ENCODE results near the gene AIF1. TPM values are rescaled to one million over a fixed set of nuclear protein-coding genes. Genes with fewer than 3 reads are reported as not detected.
A peak's percentile ranks its signal among the peaks of the same experiment; 100 is the strongest.

The AIF1 gene
- total RNA-seq: not detected in 2 replicates

DNA sequence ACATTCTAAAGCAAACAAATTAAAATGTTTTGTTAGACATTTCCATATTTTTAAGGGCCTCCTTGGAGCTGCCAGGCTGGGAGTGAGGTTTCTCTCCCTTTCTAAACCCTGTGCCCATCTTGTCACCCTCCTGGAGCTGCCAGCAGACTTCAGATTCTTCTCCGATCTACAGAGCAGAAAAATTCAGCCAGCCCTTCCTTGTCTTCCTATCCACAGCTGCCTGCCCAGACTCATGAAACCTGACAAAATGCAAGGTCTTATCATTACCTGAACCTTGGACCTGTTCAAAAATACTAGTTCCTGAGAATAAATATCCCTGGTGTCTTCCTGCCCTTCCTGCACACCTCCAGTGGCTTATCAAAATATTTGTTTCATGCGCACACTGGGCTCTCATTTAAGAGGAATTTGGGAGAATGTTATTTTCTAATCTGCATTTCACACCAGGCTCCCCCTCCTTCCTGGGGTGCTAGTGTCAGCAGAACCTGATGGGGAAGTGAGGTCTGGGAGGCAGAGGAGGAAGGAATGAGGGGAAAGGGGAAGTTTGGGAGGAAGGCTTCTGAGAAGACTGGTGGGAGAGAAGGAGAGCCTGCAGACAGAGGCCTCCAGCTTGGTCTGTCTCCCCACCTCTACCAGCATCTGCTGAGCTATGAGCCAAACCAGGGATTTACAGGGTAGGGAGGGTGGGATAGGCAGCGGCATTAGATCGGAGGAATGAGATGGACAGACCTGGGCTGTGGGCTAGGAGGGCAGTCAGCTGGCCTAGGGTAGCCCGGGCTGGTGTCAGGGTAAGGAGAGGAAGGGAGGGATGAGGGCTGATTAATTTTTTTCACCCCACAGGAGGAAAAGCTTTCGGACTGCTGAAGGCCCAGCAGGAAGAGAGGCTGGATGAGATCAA is at the start of gene AIF1:
Gene AIF1, plus strand, starts transcription at position 551 of the 895 bp plus-strand sequence. Its CDS starts 96 bp downstream, at position 647.
- DNase-seq (ENCODE audit: low read depth in 2 of 2): no peak

DNA sequence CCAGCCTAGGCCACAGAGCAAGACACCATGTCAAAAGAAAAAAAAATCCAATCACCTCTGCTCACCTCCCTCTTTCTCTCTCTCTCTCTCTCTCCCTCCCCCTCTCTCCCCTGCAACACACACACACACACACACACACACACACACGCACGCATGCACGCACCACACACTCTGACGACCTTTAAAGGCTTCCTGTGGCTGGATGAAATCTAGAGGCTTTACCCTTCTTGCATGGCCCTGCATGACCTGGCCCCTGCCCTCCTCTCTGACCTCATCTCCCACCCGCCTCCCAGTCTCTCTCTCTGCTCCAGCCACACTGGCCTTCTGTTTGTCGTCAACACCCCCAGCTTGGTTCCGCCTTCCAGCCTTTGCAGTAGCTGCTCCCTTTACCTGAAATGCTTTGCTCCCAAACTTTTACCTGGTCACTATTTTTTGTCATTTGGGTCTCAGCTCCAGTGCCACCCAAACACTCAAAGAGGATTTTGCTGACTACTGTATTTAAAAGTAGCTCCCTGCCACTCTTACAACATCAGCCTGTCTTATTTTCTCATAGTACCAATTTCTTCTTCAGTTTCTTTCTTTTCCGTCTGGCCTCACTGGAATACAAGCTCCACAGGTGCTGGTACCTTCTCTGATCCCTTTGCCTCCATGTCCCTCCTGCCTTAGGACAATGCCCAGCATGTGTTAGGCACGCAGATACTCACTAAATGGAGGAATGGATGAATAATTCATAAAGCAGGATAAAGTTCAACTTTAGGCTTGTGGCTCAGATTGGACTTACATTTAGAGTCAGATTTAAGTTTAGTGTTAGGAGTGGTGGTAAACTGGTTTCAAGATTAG is 47.3 kb upstream of the AIF1 start:
- no peak for DNase-seq (ENCODE audit: low read depth in 2 of 2)

GRCh38 chr6:31568537-31568961 is 46.5 kb upstream of the AIF1 start:
- no peak for DNase-seq (ENCODE audit: low read depth in 2 of 2)

GRCh38 chr6:31569861-31570536 is 45.0 kb upstream of the AIF1 start:
- DNase-seq (ENCODE audit: low read depth in 2 of 2): no peak

GRCh38 chr6:31572041-31572911 is 42.8 kb upstream of the AIF1 start, which contains the start of gene LTA:
Gene LTA, plus strand, starts transcription at chr6:31572289. Its CDS starts 454 bp downstream, at chr6:31572743.
- DNase-seq (ENCODE audit: low read depth in 2 of 2): no peak

- DNase-seq (ENCODE audit: low read depth in 2 of 2): no peak
Observed at GRCh38 chr6:31573239-31574105, 41.6 kb upstream of the AIF1 start.

DNA sequence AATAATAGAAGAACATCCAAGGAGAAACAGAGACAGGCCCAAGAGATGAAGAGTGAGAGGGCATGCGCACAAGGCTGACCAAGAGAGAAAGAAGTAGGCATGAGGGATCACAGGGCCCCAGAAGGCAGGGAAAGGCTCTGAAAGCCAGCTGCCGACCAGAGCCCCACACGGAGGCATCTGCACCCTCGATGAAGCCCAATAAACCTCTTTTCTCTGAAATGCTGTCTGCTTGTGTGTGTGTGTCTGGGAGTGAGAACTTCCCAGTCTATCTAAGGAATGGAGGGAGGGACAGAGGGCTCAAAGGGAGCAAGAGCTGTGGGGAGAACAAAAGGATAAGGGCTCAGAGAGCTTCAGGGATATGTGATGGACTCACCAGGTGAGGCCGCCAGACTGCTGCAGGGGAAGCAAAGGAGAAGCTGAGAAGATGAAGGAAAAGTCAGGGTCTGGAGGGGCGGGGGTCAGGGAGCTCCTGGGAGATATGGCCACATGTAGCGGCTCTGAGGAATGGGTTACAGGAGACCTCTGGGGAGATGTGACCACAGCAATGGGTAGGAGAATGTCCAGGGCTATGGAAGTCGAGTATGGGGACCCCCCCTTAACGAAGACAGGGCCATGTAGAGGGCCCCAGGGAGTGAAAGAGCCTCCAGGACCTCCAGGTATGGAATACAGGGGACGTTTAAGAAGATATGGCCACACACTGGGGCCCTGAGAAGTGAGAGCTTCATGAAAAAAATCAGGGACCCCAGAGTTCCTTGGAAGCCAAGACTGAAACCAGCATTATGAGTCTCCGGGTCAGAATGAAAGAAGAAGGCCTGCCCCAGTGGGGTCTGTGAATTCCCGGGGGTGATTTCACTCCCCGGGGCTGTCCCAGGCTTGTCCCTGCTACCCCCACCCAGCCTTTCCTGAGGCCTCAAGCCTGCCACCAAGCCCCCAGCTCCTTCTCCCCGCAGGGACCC is 40.6 kb upstream of the AIF1 start:
- no peak for DNase-seq (ENCODE audit: low read depth in 2 of 2)

- DNase-seq (ENCODE audit: low read depth in 2 of 2): no peak
Observed at GRCh38 chr6:31575335-31575901, 39.6 kb upstream of the AIF1 start, which contains the start of gene TNF. Gene TNF, plus strand, starts transcription at chr6:31575565. Its CDS starts 177 bp downstream, at chr6:31575742.

DNA sequence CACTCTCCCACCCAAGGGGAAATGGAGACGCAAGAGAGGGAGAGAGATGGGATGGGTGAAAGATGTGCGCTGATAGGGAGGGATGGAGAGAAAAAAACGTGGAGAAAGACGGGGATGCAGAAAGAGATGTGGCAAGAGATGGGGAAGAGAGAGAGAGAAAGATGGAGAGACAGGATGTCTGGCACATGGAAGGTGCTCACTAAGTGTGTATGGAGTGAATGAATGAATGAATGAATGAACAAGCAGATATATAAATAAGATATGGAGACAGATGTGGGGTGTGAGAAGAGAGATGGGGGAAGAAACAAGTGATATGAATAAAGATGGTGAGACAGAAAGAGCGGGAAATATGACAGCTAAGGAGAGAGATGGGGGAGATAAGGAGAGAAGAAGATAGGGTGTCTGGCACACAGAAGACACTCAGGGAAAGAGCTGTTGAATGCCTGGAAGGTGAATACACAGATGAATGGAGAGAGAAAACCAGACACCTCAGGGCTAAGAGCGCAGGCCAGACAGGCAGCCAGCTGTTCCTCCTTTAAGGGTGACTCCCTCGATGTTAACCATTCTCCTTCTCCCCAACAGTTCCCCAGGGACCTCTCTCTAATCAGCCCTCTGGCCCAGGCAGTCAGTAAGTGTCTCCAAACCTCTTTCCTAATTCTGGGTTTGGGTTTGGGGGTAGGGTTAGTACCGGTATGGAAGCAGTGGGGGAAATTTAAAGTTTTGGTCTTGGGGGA is 38.9 kb upstream of the AIF1 start:
- no peak for DNase-seq (ENCODE audit: low read depth in 2 of 2)

DNA sequence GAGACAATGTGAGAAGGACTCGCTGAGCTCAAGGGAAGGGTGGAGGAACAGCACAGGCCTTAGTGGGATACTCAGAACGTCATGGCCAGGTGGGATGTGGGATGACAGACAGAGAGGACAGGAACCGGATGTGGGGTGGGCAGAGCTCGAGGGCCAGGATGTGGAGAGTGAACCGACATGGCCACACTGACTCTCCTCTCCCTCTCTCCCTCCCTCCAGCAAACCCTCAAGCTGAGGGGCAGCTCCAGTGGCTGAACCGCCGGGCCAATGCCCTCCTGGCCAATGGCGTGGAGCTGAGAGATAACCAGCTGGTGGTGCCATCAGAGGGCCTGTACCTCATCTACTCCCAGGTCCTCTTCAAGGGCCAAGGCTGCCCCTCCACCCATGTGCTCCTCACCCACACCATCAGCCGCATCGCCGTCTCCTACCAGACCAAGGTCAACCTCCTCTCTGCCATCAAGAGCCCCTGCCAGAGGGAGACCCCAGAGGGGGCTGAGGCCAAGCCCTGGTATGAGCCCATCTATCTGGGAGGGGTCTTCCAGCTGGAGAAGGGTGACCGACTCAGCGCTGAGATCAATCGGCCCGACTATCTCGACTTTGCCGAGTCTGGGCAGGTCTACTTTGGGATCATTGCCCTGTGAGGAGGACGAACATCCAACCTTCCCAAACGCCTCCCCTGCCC is 38.0 kb upstream of the AIF1 start:
- DNase-seq (ENCODE audit: low read depth in 2 of 2): no peak

- DNase-seq (ENCODE audit: low read depth in 2 of 2): no peak
Observed at GRCh38 chr6:31577579-31577966, 37.5 kb upstream of the AIF1 start.

DNA sequence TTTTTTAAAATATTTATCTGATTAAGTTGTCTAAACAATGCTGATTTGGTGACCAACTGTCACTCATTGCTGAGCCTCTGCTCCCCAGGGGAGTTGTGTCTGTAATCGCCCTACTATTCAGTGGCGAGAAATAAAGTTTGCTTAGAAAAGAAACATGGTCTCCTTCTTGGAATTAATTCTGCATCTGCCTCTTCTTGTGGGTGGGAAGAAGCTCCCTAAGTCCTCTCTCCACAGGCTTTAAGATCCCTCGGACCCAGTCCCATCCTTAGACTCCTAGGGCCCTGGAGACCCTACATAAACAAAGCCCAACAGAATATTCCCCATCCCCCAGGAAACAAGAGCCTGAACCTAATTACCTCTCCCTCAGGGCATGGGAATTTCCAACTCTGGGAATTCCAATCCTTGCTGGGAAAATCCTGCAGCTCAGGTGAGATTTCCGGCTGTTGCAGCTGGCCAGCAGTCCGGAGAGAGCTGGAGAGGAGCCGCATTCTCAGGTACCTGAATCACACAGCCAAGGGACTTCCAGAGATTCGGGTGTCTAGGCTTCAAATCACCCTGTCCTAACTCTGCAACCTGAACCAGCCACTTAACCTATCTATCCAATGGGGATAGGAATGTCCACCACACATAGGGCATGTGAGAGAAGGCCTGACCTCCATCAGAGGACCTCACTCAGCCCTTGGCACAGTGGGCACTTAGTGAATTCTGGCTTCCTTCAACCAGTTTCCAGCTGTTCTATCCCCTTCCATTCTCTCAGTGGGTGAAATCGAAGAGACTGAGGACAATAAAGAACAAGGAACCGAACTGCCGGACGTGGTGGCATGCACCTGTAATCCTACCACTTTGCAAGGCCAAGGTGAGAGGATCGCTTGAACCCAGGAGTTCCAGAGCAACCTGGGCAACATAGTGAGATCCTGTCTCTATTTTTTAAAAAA is 36.6 kb upstream of the AIF1 start:
- DNase-seq (ENCODE audit: low read depth in 2 of 2): peak; percentile 11 to 23

GRCh38 chr6:31579119-31579505 is 35.9 kb upstream of the AIF1 start:
- no peak for DNase-seq (ENCODE audit: low read depth in 2 of 2)

GRCh38 chr6:31579546-31580437 is 35.2 kb upstream of the AIF1 start:
- no peak for DNase-seq (ENCODE audit: low read depth in 2 of 2)

DNA sequence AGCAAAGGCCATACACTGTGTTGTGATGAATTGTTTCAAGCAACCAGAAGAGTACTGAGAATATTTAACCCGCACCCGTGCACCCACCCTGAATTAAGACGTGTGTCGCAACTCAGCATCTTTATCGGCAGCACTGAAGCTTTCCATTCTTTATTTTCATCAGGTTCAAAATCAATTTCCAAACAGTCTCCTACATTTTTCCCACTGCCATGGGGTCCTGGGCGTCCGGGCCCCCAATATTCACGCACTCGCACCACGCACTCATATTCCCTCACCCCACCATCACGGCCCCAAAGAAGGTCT is 34.6 kb upstream of the AIF1 start:
- no peak for DNase-seq (ENCODE audit: low read depth in 2 of 2)
